Activated B cell treated with CpG ODN at 0.5 μM for 24 hours (primary cell): ENCODE data around the gene KRTAP4-3. TPM values are rescaled to one million over a fixed set of nuclear protein-coding genes. Genes with fewer than 3 reads are reported as not detected.
A peak's percentile ranks its signal among the peaks of the same experiment; 100 is the strongest.

Source experiments
- ATAC-seq: fragments of 200-7000 bp; cut with Tn5 transposase; one replicate; pipeline ENCODE4 v1.10.0; 2021; ENCODE audit warnings: low read depth, mild to moderate bottlenecking, moderate library complexity
- CTCF ChIA-PET: fragments of 350-600 bp; sonication (Branson Sonifier 250); formaldehyde crosslinking; loops from one replicate; lab custom pipeline; 2021; ENCODE audit warnings: antibody characterized with exemption; lab: Charles Lee
- POLR2A ChIA-PET: fragments of 350-600 bp; sonication (Branson Sonifier 250); formaldehyde crosslinking; loops from one replicate; lab custom pipeline; 2021; ENCODE audit warnings: antibody characterized with exemption; lab: Charles Lee
- DNase-seq: peaks from one replicate; pipeline ENCODE4 v3.0.0; 2022
- H3K27ac Mint-ChIP-seq: one replicate; pipeline ENCODE4 v1.8.0; 2020; ENCODE audit warnings: mixed read lengths
- H3K27me3 Mint-ChIP-seq: one replicate; pipeline ENCODE4 v1.8.0; 2021; ENCODE audit warnings: mixed read lengths
- H3K36me3 Mint-ChIP-seq: one replicate; pipeline ENCODE4 v1.8.0; 2021; ENCODE audit warnings: low read depth, mixed read lengths
- H3K4me1 Mint-ChIP-seq: one replicate; pipeline ENCODE4 v1.8.0; 2021; ENCODE audit warnings: mixed read lengths
- H3K4me3 Mint-ChIP-seq: one replicate; pipeline ENCODE4 v1.8.0; 2020; ENCODE audit warnings: mild to moderate bottlenecking, mixed read lengths
- H3K9me3 Mint-ChIP-seq: one replicate; pipeline ENCODE4 v1.8.0; 2020; ENCODE audit warnings: mixed read lengths
- intact Hi-C: fragments of 100-400 bp; cut with micrococcal nuclease; formaldehyde crosslinking; loops from one replicate; pipeline ENCODE4 v1.15.1; 2024
- total RNA-seq: library from RNA; stranded (reverse); gene quantifications from 2 replicates; pipeline ENCODE4 v1.2.3, GENCODE V29; 2022
- TF ChIP-seq, protein P1 (sequence below): fragments of 200-600 bp; IDR thresholded peaks from one replicate; pipeline ENCODE4 v1.8.0; 2022; ENCODE audit warnings: antibody characterized with exemption, mild to moderate bottlenecking

KRTAP4-3 gene
- total RNA-seq, 1 donor from 2014 or later: not detected

DNA sequence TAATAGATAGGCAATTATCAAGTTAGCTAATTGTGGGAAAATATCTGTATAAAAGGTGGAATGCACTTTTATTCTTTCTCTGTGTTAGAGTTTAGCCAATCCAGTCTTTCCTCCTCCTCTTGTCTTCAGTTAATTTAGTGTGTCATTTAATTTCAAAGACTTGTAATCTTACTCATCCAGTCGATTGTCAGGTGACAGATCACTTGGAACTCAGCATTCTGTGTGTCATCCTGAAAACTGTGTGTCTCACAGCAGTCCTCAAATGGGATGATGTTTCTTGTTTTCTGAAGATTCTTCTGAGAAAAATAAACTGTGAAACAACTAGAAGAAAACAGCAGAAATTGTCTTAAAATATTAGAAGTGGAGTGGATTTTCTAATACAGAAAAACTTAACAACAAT lies 17.0 kb upstream of the KRTAP4-3 start:
- ChIA-PET POLR2A (no interaction called here), CTCF (no interaction called here)
- ATAC-seq: no peak
- Mint-ChIP-seq H3K4me1 (no peaks in the 10 kb centered on the region), H3K9me3 (no peaks in the 10 kb centered on the region), H3K27ac (no peak overlapping the region), H3K27me3 (peaks cover 15% of the 10 kb centered on the region), H3K36me3 (no peaks in the 10 kb centered on the region), H3K4me3 (no peak overlapping the region)
- TF ChIP-seq, protein P1, sequence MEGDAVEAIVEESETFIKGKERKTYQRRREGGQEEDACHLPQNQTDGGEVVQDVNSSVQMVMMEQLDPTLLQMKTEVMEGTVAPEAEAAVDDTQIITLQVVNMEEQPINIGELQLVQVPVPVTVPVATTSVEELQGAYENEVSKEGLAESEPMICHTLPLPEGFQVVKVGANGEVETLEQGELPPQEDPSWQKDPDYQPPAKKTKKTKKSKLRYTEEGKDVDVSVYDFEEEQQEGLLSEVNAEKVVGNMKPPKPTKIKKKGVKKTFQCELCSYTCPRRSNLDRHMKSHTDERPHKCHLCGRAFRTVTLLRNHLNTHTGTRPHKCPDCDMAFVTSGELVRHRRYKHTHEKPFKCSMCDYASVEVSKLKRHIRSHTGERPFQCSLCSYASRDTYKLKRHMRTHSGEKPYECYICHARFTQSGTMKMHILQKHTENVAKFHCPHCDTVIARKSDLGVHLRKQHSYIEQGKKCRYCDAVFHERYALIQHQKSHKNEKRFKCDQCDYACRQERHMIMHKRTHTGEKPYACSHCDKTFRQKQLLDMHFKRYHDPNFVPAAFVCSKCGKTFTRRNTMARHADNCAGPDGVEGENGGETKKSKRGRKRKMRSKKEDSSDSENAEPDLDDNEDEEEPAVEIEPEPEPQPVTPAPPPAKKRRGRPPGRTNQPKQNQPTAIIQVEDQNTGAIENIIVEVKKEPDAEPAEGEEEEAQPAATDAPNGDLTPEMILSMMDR: no peak
- DNase-seq: no peak
- intact Hi-C loops: no loop called here

DNA sequence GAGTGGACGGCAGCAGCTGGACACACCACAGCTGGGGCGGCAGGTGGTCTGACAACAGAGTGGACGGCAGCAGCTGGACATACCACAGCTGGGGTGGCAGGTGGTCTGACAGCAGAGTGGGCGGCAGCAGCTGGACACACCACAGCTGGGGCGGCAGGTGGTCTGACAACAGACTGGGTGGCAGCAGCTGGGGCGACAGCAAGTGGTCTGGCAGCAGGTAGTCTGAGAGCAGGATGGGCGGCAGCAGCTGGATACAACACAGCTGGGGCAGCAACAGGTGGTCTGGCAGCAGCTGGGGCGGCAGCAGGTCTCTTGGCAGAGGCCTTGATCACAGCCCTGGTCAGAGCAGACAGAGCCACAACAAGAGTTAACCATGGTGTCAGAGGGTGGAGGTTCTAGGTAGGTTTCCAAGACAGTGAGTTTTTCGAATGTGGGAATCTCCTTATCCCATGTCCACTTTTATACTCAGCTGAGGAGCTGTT lies 16.5 kb upstream of the KRTAP4-3 start, which contains the start of gene KRTAP4-1:
Gene KRTAP4-1, minus strand, starts transcription at position 432 of the 482 bp plus-strand sequence. Its CDS starts 57 bp downstream, at position 375.
- intact Hi-C loops: no loop called here
- CTCF ChIA-PET: no interaction called here
- Mint-ChIP-seq H3K27me3 (peaks cover 13% of the 10 kb centered on the region), H3K36me3 (no peaks in the 10 kb centered on the region), H3K4me1 (no peaks in the 10 kb centered on the region), H3K9me3 (no peaks in the 10 kb centered on the region), H3K27ac (no peak within 1 kb of the TSS), H3K4me3 (no peak within 1 kb of the TSS)
- ATAC-seq (no peak), DNase-seq (no peak)
- TF ChIP-seq, protein P1: no peak
- POLR2A ChIA-PET: no interaction called here

DNA sequence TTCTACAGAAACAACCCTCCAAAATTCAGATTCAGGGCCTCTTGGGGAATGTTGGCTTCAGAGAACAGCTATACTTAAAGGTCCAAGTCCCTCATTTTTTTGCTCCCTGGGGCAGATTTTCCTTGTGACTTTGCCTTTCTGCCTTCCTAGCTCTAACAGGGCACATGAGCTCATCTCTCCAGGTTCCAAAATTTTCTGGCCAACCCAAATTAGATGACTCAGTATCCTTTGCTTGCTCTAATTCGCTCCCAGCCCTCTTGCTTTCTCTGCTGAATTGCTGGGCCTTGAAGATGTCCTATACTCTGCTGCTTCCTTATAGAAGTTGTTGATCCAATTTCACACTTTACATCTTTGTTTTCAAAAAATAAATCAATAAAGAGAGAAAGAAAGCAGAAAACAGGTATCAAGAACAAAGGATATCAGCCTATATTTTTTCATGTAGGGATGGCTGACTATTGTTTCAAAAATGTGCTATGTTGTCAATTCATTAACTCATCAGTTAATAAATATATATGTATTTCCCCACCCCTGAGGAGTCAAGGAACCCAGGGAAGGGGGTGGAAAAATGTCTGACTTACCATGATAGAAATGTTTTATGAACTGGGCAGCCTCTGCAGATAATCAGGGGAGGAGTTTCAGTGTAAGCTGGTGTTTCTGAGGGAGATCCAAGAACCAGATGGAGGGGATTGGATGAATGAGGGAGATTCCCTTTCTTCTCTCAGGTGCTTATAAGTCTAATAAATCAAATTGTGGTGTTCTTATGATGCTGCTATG lies 11.0 kb upstream of the KRTAP4-3 start:
- no peak for DNase-seq
- ChIA-PET POLR2A (no interaction called here), CTCF (interaction anchor here (0.6 kb wide), 1 partner anchor 254 kb away, joined by 3 read pairs; no protein-coding TSS in a partner anchor)
- no peaks in the 10 kb centered on the region for H3K36me3 Mint-ChIP-seq
- intact Hi-C loops: loop anchor here (5.0 kb wide), 1 partner anchor 47 kb away; no protein-coding TSS in a partner anchor
- TF ChIP-seq, protein P1: no peak
- H3K4me3 Mint-ChIP-seq: no peak overlapping the region
- no peak for ATAC-seq
- peaks cover 38% of the 10 kb centered on the region for H3K4me1 Mint-ChIP-seq
- H3K27ac Mint-ChIP-seq: peak overlapping the region; percentile 9
- no peaks in the 10 kb centered on the region for H3K9me3 Mint-ChIP-seq
- H3K27me3 Mint-ChIP-seq: no peaks in the 10 kb centered on the region

DNA sequence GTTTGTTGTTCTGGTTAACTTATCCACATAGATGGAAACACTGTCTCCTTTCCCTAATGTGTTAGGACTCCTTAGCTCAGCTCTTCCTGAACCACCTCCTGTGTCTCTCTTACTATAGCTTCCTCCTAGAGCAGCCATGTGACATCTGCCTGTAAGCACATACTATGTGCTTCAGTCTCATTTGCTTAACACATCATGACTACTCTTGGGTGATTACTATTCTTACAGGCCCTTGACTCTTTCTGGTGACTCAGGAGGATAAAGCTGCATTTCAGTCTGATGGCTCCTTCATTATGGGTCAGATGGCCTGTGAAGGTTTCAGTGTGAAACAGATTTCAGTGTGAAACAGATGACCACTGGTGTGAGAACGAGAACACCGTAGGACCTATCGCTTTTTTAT lies 10.3 kb upstream of the KRTAP4-3 start:
- CTCF ChIA-PET: interaction anchor here (0.6 kb wide), 1 partner anchor 255 kb away, joined by 3 read pairs; no protein-coding TSS in a partner anchor
- H3K9me3 Mint-ChIP-seq: no peaks in the 10 kb centered on the region
- ATAC-seq (peak; percentile 75), DNase-seq (no peak)
- POLR2A ChIA-PET: no interaction called here
- peaks cover 39% of the 10 kb centered on the region for H3K4me1 Mint-ChIP-seq
- intact Hi-C loops: loop anchor here (5.0 kb wide), 1 partner anchor 46 kb away; no protein-coding TSS in a partner anchor
- peaks cover 2% of the 10 kb centered on the region for H3K27me3 Mint-ChIP-seq
- peak overlapping the region; percentile 21 for H3K27ac Mint-ChIP-seq
- H3K36me3 Mint-ChIP-seq: no peaks in the 10 kb centered on the region
- H3K4me3 Mint-ChIP-seq: no peak overlapping the region
- TF ChIP-seq, protein P1: no peak

DNA sequence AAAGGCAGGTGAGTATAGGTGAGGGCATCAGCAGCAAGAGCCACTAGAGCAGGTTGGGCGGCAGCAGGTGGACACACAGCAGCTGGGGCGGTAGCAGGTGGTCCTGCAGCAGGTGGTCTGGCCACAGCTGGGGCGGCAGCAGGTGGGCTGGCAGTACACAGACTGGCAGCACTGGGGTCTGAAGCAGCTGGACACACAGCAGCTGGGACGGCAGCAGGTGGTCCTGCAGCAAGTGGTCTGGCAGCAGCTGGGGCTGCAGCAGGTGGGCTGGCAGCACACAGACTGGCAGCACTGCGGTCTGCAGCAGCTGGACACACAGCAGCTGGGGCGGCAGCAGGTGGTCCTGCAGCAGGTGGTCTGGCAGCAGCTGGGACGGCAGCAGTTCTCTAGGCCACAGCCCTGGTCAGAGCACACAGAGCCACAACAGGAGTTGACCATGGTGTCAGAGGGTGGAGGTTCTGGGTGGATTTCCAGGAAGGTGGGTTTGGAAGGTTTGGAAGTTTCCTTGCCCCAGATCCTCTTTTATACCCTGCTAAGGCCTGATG lies 9.8 kb upstream of the KRTAP4-3 start, which contains the start of gene KRTAP4-2:
Gene KRTAP4-2, minus strand, starts transcription at position 495 of the 545 bp plus-strand sequence. Its CDS starts 57 bp downstream, at position 438.
- ATAC-seq: no peak
- ChIA-PET POLR2A (no interaction called here), CTCF (no interaction called here)
- intact Hi-C loops: loop anchor here (1.0 to 5.0 kb wide), 2 partner anchors 45 to 131 kb away; no protein-coding TSS in a partner anchor
- TF ChIP-seq, protein P1: no peak
- no peak for DNase-seq
- H3K9me3 Mint-ChIP-seq: no peaks in the 10 kb centered on the region
- peaks cover 7% of the 10 kb centered on the region for H3K27me3 Mint-ChIP-seq
- no peak within 1 kb of the TSS for H3K4me3 Mint-ChIP-seq
- H3K36me3 Mint-ChIP-seq: no peaks in the 10 kb centered on the region
- peak within 1 kb of the TSS; percentile 21 for H3K27ac Mint-ChIP-seq
- H3K4me1 Mint-ChIP-seq: peaks cover 41% of the 10 kb centered on the region
